NCI-H1105 (cell line): ENCODE data around the gene ANO1.

ENCODE experiments used
- DNase-seq: peaks from one replicate; lab custom pipeline; 2025; lab: John Stamatoyannopoulos, UW

Gene ANO1

DNA sequence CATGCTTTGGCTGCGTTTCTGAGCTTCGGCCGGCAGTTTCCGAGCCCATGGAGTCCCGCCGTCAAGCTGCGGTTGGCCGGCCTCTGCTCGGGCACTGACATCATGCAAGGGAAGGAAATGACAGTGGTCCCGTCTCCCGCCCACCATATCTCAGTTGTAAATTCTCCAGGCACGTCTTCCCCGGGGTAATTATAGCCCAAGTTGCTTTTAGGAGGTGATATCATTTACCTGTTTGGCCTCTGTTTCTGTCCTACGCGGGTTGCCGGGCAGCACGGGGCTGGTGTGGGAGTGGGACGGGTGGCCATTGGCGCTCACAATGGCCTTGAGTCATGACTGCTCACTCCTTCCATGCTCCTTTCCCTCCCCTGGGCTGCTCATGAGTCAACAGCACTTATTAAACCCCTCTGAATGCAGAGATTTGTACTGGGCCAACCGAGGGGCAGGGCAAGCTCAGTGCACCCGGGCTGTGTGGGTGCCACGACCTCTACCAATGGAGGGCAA is 4.2 kb upstream of the ANO1 start:
- no peak for DNase-seq

DNA sequence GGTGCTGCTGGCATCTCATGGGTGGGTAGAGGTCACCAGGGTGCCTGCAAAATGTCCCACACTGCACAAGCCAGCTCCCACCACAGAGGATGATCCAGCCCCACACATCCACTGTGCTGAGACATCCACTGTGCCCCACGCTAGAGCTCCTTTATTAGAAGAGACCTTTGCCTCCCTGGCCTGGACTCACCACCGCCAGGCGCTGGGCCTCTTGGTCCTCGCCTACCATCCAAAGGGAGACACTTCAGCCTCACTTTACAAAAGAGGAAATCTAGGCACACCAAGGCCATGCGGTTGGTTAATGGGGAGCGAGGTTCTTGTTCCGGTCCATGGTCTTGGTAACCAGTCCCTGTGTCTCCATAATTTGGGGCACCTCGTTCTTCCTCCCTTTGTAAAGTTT is 3.4 kb upstream of the ANO1 start:
- DNase-seq = no peak

DNA sequence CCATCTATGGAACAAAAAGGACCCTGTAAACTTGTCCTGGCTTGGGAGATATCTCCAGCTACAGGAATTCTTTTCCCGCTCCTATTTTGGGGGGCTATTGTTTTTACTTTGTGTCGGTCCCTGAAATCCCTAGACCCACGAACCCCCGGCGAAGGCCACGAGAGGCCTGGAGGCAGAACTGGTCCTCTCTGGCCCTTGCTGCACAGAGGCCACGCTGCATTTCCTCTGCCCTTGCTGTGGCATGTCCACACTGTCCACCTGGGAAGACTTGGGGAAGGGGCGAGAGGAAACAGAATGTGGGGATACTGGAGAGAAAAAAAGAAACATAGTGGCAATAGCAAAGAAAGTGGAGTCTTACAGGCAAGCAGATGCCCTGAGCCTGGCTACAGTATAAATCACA is 2.3 kb upstream of the ANO1 start:
- DNase-seq = no peak

GRCh38 chr11:70076461-70076931 is 1.6 kb upstream of the ANO1 start:
- no peak for DNase-seq

GRCh38 chr11:70077411-70078094 is 564 bp upstream of the ANO1 start:
- no peak for DNase-seq

DNA sequence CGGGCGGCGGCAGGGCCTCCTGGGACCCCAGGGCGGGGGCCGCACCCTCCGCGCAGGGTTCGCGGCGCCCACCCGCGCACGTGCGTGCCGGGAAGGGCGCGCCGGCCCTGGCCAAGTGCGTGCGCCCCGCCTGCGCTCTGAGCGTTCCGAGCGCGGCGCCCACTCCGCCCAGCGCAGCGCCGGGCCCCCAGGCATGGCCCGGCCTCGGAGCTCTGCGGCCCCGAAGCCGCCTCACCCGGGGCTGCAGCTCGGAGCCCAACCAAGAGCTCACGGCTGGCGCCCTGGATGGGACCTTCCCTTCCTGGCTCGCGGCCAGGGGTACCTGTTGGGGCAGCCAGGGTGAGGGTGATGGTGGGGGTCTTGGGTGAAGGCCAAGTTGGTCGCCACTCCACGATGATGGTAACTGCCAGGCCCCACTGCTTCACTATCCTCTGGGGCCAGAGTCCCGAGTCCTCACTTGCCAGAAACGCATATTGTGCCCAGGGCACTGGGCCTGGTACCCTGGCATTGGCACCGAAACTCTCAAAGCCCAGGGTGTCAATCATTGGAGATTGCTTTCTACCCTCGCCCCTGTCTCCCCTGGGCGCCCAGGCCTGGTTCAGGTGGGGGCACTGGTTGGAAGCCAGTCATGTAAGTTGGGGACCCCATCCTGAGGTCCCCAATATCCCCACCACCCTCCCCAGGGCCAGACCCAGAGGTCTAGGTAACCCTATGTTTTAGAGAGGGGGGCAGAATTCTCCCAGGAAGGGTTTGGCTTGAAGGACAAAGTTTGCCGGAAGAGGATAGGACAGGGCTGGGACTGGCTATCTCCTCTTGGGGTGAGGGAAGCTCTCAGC is 882 bp downstream of the ANO1 start:
- DNase-seq = no peak

DNA sequence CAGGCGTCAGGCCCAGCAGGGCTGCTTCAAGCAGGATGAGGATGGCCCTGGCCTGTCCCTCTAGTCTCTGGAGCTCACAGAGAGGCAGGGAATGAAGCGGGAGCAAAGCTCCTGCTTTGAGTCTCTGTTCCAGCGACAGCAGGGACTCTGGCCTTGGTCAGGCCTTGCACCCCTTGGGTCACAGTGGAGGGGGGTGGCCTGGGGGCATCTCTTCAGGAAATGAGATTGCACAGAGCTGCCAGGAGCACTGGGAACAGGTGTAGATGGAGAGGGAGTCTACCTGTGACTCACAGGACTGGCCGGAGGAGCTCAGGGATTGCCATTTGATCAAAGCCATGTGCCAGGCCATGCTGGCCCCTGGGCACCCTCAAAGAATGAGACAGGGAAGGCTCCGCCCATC is 1.6 kb downstream of the ANO1 start:
- no peak for DNase-seq

DNA sequence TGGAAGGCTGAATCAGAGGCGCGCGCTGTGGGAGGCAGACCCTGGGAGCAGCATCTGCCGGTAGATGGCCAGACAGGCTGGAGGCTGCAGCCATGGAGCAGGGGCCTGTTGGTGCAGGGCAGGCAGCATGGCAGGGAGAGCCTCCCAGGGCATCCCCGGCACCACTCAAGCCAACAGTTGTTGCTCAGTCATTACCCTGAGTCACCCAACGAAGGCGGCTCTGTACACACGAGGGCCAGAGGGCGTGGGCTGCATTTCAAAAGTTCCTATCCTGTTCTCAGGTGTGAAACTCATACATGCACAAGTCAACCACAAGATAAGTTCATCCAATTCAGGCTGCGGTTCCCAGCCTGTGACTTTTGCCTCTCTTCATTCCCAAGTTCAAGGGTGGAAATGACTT is 2.6 kb downstream of the ANO1 start:
- no peak for DNase-seq

GRCh38 chr11:70082829-70083228 is 4.7 kb downstream of the ANO1 start:
- DNase-seq = no peak

- no peak for DNase-seq
Measured at GRCh38 chr11:70084046-70084984, 6.2 kb downstream of the ANO1 start.

GRCh38 chr11:70085815-70086769 is 8.0 kb downstream of the ANO1 start:
- DNase-seq = no peak

- no peak for DNase-seq
Measured at GRCh38 chr11:70087446-70088167, 9.5 kb downstream of the ANO1 start.

DNA sequence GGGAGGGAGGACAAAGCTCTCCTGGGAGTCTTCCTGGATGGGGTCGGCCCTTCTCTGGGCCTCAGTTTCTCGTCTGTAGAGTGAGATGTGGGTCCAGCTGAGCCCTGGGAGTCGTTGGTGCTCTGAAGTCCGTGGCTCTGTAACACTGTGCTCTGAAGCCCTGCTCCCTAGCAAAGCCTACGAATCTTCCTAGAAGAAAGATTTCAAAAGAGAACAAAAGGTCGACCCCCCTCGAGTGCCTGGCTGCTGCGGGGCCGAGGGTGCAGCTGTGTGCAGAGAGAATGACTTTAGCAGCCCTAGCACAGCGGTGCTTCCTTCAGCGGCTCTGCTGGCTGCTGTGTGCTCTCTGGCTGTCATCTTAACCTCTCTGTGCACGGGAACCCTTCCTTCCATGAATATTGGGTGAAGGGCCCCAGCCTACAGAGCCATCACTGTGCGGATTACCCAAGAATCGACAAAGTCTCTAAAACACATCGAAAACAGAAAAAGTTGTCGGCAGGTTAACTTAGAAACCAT is 10.7 kb downstream of the ANO1 start:
- no peak for DNase-seq

DNA sequence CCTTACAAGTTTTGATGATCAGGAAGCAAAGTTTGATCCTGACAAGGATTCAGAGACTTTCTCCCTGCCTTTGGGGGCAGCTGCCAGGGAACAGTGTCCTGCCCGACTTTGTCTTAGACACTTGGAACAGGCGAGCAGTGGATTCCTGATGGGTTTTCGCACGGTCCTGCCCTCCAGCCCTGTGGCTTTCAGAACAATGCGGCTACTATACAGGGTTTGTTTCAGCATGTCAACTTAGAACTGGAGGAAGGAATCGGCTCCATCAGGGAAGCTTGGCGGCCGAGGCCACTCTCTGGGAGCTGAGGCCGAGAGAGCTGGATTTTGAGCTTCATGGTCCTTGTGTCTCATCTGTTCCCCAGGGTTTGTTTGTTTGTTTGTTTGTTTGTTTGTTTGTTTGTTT is 11.5 kb downstream of the ANO1 start:
- no peak for DNase-seq

DNA sequence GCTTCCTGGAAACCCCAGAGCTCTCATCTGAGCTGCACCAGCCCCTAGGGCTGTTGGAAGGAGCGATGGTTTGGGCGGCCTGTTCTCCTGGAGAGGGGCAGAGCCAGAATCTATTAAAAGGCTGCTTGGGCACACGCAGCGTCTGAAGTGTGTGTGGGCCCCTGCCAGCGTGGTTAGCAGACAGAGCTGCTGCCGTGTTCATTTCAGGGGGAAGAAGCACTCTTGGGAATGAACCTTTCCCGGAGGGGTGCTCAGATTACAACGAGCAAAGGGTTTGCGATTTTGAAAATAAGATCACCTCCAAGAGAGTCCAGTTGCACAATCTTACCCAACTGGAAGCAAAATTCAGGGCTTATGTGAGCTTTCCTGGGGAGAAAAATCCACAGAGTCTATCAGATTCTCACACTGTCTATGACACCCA is 12.9 kb downstream of the ANO1 start:
- DNase-seq = no peak

GRCh38 chr11:70091638-70092037 is 13.5 kb downstream of the ANO1 start:
- no peak for DNase-seq

DNA sequence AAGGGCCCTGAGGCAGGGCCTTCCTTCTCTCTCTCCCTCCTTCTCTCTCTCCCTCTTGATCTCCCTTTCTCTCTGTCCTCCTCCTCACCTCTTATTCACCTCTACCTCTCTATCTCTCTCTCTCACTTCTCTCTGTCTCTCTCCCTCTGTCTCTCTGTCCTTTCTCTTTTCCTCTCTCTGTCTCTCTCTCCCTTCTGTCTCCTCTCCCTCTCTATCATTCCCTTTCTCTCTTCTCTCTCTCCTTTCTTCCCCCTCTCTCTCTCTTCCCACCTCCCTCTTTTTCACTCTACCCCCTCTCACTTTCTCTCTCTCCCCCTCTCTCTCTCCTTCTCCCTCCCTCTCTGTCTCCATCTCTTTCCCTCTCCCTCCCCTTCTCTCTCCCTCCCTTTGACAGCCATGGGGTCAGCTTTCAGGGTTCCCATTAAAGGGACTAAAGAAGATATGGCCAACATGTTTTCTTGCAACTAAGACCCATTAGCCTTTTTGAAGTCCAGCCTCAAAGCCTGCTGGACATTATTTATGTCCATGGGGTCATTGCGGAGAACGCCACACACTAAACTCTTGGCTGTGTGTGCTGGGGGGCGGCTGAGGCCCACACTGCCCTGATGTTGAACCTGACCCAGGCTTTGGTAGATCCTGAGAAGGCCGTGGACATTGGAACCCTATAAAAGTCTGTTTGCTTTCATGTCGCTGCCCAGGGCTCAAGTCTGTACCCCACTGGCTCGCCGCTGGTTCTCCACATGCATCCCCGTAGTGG is 15.0 kb downstream of the ANO1 start:
- no peak for DNase-seq

DNA sequence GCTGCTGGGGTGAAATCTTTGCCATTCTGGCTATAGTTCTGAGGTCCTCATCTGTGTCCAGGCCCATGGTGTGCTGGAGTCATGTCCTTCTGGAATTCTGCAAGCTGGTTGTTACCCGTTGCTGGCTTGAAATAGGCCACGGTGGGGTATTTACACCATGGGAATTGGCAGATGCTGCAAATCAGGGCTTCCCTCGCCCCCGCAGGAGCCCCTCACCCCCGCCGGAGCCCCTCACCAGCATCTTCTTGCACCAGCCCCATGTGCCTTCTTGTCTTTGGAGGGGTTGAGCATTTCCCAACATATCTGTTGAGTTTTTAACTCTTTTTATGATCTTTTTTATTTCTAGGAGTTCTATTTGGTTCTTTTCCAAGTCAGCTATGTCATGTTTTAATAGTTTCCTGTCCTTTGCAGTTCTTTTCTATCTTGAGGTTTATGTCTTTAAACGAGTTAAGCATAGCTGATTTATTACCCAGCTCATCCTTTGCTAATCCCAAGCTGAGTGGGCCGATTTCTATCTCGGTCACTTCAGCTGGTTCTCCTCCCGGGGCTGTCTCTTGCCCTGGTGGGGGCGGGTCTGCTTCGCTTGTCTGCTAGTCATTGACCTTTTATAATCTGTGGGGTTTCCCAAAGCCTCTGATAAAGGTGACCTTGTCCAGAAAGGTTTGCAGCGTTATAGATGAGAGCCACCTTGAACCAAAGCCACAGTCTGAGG is 17.6 kb downstream of the ANO1 start:
- no peak for DNase-seq
